Stimulated activated CD8-positive, alpha-beta memory T cell treated with anti-CD3 and anti-CD28 coated beads, Interleukin-12 subunit alpha, Interleukin-12 subunit beta, amount 100 ng/mL, for 24 hours (primary cell): ENCODE data around the gene MYH7B.

Experiments
- DNase-seq: peaks from one replicate; pipeline ENCODE4 v3.0.0-alpha.2; 2020; ENCODE audit errors: extremely low read depth

MYH7B gene

DNA sequence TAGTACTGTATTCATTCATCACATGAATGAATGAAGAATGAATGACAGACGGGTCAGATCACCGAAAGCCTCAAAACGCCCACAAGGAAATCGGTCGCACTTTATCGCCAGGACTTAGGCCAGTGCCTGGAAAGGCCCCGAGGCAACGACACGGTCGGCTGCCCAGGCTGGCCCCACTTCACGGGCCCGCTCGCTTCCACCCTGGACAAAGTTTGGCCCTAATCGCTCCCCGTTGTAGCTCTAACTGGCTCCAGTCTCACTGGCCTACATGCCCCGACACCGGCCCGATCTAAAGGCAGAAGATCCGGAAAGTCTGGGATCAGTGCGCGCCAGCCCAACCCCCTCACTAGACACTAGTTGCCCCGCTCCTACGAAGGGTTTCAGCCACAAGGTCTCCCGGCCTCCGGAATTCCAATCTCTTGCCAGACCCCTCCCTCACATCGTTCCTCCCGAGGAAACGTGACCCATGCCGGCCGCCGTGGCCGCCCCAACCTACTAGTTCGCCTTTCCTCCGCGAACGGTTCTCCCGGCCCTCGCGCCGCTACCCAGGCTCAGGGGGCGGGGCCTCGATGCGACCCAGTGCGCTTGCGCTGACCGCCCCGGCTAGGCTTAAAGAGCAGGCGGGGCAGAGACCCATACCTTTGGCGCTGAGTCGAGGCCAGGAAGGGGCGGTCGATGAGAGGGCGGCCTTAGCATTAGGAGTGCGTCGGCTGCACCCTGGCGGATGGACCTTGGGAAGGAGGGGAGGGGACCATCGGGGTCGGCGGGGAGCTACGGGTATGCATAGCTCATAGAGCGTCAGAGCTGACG, at the start of gene MYH7B, which contains the start of gene GSS:
MYH7B (plus strand) TSS at position 638 of the 810 bp plus-strand sequence. CDS start 22,138 bp downstream, outside the sequence.
GSS (minus strand) TSS at position 576 of the 810 bp plus-strand sequence. CDS start 3,954 bp downstream, outside the sequence.
- peak; percentile 93 for DNase-seq

- DNase-seq, result no peak
These were observed 47.8 kb upstream of the MYH7B start for GRCh38 chr20:34907616-34908469.

DNA sequence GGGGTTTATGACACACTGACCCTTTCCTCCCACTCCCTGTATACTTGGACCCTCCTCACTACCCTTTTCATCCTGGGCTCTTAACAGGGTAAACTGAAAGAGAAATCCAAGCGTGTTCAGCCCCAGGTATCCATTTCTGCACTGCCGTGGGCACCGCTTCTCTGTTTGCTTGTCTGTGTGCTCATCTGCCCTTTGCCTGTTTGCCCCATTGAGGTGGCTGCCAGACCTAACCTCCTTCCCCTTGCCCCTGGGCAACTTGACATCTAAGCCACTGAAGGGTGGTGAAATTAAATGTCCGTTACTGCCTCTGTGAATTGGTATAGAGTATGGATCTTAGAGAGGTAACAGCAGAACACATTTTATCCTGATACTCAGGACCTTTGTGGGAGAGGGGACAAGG, 40.5 kb upstream of the MYH7B start:
- DNase-seq, result no peak

- DNase-seq, result no peak
These were observed 39.8 kb upstream of the MYH7B start for GRCh38 chr20:34915749-34916455.

- DNase-seq, result no peak
These were observed 38.8 kb upstream of the MYH7B start for GRCh38 chr20:34916774-34917354.

DNA sequence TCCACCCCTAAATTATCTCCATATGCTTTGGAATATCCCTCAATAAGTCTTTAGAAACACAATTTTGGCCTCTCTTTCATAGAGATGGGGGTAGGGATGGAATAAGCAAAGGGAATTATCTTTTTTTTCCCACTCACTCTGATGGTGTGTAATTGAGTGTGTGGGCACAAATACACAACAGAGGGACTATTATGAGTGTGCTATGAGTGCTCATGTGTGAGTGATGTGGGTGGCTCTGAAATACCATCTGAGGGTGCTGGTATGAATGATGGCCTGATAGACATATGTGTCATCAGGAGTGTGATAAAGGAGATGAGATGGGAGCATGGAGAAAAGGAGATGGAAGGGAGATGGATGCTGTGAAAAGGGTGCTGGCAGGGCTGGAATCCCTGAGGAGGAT, 35.6 kb upstream of the MYH7B start:
- no peak for DNase-seq

GRCh38 chr20:34921436-34921835, 34.2 kb upstream of the MYH7B start:
- DNase-seq, result no peak

GRCh38 chr20:34922654-34923381, 32.9 kb upstream of the MYH7B start:
- DNase-seq, result no peak

GRCh38 chr20:34923414-34923813, 32.3 kb upstream of the MYH7B start:
- no peak for DNase-seq

GRCh38 chr20:34925341-34925740, 30.3 kb upstream of the MYH7B start:
- DNase-seq, result no peak

DNA sequence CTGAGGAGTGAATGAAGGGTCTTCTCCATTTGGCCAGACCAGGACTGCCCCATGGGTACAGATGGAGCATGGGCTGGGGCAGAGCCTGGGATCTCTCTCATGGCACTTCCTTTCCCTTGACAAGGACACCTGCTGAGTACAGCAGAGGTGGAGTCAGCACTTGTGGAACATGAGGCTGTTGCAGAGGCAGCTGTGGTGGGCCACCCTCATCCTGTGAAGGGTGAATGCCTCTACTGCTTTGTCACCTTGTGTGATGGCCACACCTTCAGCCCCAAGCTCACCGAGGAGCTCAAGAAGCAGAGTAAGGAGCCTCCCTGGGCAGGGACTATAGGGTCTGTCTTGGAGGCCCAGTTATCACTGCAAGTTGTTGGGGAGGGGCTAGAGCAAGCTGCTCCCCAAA, 29.7 kb upstream of the MYH7B start:
- DNase-seq, result no peak

- no peak for DNase-seq
These were observed 29.1 kb upstream of the MYH7B start for GRCh38 chr20:34926581-34926980.

DNA sequence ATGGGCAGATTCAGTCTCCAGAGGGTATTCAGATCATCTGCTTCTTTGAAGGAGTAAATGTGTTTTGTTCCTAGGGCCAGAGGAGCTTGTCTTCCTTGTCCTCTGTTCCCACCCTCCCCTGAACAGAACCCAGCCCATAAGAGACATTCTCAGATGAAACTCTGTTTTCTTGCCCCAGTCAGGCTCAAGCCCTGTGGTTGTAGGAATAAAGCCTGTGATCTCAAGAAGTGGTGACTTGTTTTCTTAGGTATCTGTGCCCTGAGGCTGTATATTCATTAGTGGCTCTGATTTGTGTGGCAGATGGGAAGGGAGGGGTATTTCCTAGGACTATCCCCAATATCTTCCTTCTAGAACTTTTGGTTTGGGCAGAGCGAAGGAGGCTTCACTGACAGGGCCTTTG, 27.9 kb upstream of the MYH7B start:
- no peak for DNase-seq

DNA sequence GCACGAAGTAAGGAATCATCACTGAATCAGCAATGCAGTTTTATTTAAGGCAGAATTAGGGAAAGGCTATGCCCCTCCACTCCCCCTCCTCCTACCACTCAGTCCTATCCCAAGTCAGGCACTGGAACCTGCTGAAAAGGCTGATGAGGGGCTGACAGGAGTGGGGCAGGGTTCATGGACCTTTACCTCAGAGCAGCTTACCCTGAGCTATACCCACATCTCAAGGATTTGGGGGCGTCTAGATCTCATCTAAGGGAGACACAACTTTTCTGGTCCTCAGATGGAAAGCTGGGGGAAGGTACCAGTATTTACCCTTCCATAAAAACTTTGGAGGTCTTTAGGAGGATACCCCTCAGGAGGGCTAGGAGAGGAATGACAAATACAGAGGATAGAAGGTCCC, 27.3 kb upstream of the MYH7B start:
- no peak for DNase-seq

DNA sequence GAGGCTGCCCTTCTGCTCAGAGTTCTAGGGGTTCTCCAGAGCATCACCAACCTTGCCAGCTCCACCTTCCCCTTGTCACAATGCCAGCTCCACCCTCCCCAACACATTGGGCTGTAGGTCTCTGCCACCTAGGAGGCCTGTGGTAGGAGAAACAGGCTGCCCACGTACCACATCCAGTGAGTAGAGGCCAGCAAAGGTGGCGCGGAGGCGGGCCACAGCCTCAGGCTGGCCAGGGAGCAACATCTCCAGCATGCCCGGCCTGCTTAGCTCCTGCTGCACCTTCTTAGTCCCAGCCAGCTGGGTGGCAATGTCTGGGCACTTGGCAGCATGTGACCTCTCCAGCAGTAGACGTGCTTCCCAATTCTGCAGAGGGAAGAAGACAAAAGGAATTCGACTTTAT, 23.9 kb upstream of the MYH7B start:
- no peak for DNase-seq

- no peak for DNase-seq
These were observed 17.1 kb upstream of the MYH7B start for GRCh38 chr20:34938466-34939163.

DNA sequence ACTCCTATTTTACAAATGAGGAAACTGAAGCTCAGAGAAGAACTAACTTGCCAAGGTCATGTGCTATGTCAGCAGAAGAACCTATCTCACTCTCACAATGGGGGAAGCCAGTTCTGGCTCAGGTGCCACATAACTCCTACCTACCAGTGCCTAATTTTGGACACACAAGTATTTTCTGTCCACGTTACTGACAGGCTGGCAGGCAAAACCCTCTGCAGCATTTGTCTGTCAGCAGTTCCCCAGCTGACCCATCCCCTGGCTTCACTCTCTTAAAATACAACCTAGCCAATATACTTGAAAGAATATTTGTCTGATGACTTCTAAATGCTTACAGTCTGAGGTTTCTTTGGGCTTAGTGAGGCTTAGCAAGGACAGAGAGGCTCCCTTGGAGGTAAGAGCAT, 15.6 kb upstream of the MYH7B start:
- DNase-seq, result no peak

GRCh38 chr20:34941226-34941625, 14.4 kb upstream of the MYH7B start:
- DNase-seq, result no peak

GRCh38 chr20:34942301-34942700, 13.4 kb upstream of the MYH7B start:
- no peak for DNase-seq

- no peak for DNase-seq
These were observed 11.7 kb upstream of the MYH7B start for GRCh38 chr20:34943808-34944567.
